ENCODE results near the gene GLB1L3. TPM values are rescaled to one million over a fixed set of nuclear protein-coding genes. Genes with fewer than 3 reads are reported as not detected.

The GLB1L3 gene
- total RNA-seq, 3 donors from 2014 or later (not counting 1 experiment from before 2014, with no cell fraction given) = 0.38 TPM; not detected in 2

GRCh38 chr11:134361661-134362060 lies 85.5 kb downstream of the GLB1L3 start:
- H3K4me1 ChIP-seq (ENCODE audit: control insufficient read depth, insufficient read depth, low read length) = peaks cover 12% of the 10 kb centered on the region
- H3K4me3 Mint-ChIP-seq = no peak overlapping the region
- 77% methylated on average over 26 of the region's 26 CpGs for WGBS (ENCODE audit: insufficient coverage)
- TF ChIP-seq, protein P1, sequence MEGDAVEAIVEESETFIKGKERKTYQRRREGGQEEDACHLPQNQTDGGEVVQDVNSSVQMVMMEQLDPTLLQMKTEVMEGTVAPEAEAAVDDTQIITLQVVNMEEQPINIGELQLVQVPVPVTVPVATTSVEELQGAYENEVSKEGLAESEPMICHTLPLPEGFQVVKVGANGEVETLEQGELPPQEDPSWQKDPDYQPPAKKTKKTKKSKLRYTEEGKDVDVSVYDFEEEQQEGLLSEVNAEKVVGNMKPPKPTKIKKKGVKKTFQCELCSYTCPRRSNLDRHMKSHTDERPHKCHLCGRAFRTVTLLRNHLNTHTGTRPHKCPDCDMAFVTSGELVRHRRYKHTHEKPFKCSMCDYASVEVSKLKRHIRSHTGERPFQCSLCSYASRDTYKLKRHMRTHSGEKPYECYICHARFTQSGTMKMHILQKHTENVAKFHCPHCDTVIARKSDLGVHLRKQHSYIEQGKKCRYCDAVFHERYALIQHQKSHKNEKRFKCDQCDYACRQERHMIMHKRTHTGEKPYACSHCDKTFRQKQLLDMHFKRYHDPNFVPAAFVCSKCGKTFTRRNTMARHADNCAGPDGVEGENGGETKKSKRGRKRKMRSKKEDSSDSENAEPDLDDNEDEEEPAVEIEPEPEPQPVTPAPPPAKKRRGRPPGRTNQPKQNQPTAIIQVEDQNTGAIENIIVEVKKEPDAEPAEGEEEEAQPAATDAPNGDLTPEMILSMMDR (IDR thresholded peaks at IDR 0.05) = no peak
- H3K36me3 ChIP-seq (ENCODE audit: control insufficient read depth, insufficient read depth, low read length) = no peaks in the 10 kb centered on the region
- no peaks in the 10 kb centered on the region for H3K9me3 Mint-ChIP-seq
- ATAC-seq = no peak
- no peaks in the 10 kb centered on the region for H3K27me3 ChIP-seq (ENCODE audit: control insufficient read depth, insufficient read depth, low read length)
- no peaks in the 10 kb centered on the region for H3K9me3 ChIP-seq (ENCODE audit: control insufficient read depth, insufficient read depth, low read length)
- no peak overlapping the region for H3K27ac ChIP-seq (ENCODE audit: low read length)
- peaks cover 10 to 21% of the 10 kb centered on the region in 2 donors for H3K4me1 Mint-ChIP-seq
- no peak for DNase-seq
- no peak overlapping the region for H3K4me3 ChIP-seq (ENCODE audit: low read length)
- H3K36me3 Mint-ChIP-seq = no peaks in the 10 kb centered on the region
- peak overlapping the region in 1 of 2 donors; percentile 39 for H3K27ac Mint-ChIP-seq
- intact Hi-C loops (cut with micrococcal nuclease) = loop anchor here (5.0 kb wide), 2 partner anchors 296 to 366 kb away; no protein-coding TSS in a partner anchor
- H3K27me3 Mint-ChIP-seq (ENCODE audit: low read depth in 2 of 2) = peaks cover 13 to 29% of the 10 kb centered on the region in 2 donors

- Mint-ChIP-seq H3K36me3 (no peaks in the 10 kb centered on the region), H3K4me3 (no peak overlapping the region), H3K27me3 (ENCODE audit: low read depth in 2 of 2) (peaks cover 13 to 22% of the 10 kb centered on the region in 2 donors), H3K4me1 (peaks cover 10 to 21% of the 10 kb centered on the region in 2 donors), H3K27ac (peak overlapping the region in 1 of 2 donors; percentile 39), H3K9me3 (no peaks in the 10 kb centered on the region)
- Histone ChIP-seq H3K4me1 (ENCODE audit: control insufficient read depth, insufficient read depth, low read length) (peaks cover 12% of the 10 kb centered on the region), H3K36me3 (ENCODE audit: control insufficient read depth, insufficient read depth, low read length) (no peaks in the 10 kb centered on the region), H3K27me3 (ENCODE audit: control insufficient read depth, insufficient read depth, low read length) (no peaks in the 10 kb centered on the region), H3K4me3 (ENCODE audit: low read length) (no peak overlapping the region), H3K9me3 (ENCODE audit: control insufficient read depth, insufficient read depth, low read length) (no peaks in the 10 kb centered on the region), H3K27ac (ENCODE audit: low read length) (no peak overlapping the region)
- no peak for ATAC-seq
- 92% methylated on average over 29 of the region's 32 CpGs for WGBS (ENCODE audit: insufficient coverage)
- TF ChIP-seq, protein P1 (IDR thresholded peaks at IDR 0.05) = no peak
- DNase-seq = no peak
- intact Hi-C loops (cut with micrococcal nuclease) = loop anchor here (5.0 kb wide), 2 partner anchors 295 to 365 kb away; no protein-coding TSS in a partner anchor
These were observed 86.2 kb downstream of the GLB1L3 start for GRCh38 chr11:134362192-134362901.

- no peak for DNase-seq
- Histone ChIP-seq H3K9me3 (ENCODE audit: control insufficient read depth, insufficient read depth, low read length) (no peaks in the 10 kb centered on the region), H3K4me3 (ENCODE audit: low read length) (no peak overlapping the region), H3K27ac (ENCODE audit: low read length) (no peak overlapping the region), H3K27me3 (ENCODE audit: control insufficient read depth, insufficient read depth, low read length) (no peaks in the 10 kb centered on the region), H3K36me3 (ENCODE audit: control insufficient read depth, insufficient read depth, low read length) (no peaks in the 10 kb centered on the region), H3K4me1 (ENCODE audit: control insufficient read depth, insufficient read depth, low read length) (peaks cover 12% of the 10 kb centered on the region)
- Mint-ChIP-seq H3K9me3 (no peaks in the 10 kb centered on the region), H3K27ac (no peak overlapping the region), H3K4me3 (no peak overlapping the region), H3K36me3 (no peaks in the 10 kb centered on the region), H3K4me1 (peaks cover 10 to 21% of the 10 kb centered on the region in 2 donors), H3K27me3 (ENCODE audit: low read depth in 2 of 2) (peaks cover 13 to 19% of the 10 kb centered on the region in 2 donors)
- WGBS (ENCODE audit: insufficient coverage) = 94% methylated on average over 9 of the region's 9 CpGs
- TF ChIP-seq, protein P1 (IDR thresholded peaks at IDR 0.05) = no peak
- ATAC-seq = no peak
- intact Hi-C loops (cut with micrococcal nuclease) = loop anchor here (5.0 kb wide), 2 partner anchors 294 to 364 kb away; no protein-coding TSS in a partner anchor
These were observed 87.0 kb downstream of the GLB1L3 start for GRCh38 chr11:134363161-134363560.
